ENCODE results near the gene HEXB. TPM values are rescaled to one million over a fixed set of nuclear protein-coding genes. Genes with fewer than 3 reads are reported as not detected.

The HEXB gene
- total and polyA plus RNA-seq, 2 experiments from 2014 or later, result 26.8 to 30.1 TPM

DNA sequence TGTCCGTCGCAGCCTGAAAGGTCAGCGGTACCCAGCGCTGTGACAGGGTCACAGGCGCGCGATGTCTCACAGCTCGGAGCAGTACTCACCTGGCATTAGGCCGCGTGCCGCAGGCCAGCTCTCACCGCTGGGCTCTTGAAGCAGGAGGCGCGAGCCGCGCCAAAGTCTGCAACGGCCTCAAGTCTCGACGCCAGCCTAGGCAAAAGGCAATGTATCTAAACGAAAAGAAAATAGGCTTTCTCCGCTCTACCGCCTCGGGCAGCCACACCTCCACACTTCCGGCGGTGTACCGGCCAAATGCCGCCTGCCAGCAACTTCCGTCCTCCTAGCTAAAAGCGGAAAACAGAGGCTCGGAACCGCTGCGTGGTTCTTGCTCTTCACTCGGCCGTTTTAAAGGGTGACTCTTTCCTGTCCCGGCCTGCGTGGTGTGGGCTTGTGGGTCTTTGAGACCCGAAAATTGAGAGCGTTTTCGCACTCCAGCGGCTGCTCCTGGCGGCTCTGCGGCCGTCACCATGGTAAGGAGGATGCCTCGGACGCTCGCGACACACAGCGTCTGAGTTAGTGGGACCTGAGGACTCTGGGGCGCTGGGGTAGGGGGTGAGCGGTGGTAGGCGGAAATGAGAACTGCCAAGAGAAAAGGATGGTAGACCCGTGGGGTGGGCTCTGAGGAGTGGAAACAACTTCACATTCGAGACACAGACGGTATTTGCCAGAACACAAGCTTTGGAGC lies 82.0 kb downstream of the HEXB start, which contains the start of the genes GFM2 and NSA2:
TSS of gene GFM2 (minus strand) at position 269 of the 730 bp plus-strand sequence. CDS start 3,375 bp downstream, outside the sequence.
TSS of gene NSA2 (plus strand) at position 401 of the 730 bp plus-strand sequence. CDS start at position 513, 112 bp downstream.
- Histone ChIP-seq H3K36me3 (peaks cover 32% of the 10 kb centered on the region), H3K4me1 (ENCODE audit: low read depth) (peaks cover 10% of the 10 kb centered on the region), H3K4me3 (peak within 1 kb of the TSS; percentile 82), H3K27ac (peak within 1 kb of the TSS; percentile 76), H3K9me3 (ENCODE audit: low read depth) (no peaks in the 10 kb centered on the region), H3K27me3 (no peaks in the 10 kb centered on the region)
- TF ChIP-seq, protein P1, sequence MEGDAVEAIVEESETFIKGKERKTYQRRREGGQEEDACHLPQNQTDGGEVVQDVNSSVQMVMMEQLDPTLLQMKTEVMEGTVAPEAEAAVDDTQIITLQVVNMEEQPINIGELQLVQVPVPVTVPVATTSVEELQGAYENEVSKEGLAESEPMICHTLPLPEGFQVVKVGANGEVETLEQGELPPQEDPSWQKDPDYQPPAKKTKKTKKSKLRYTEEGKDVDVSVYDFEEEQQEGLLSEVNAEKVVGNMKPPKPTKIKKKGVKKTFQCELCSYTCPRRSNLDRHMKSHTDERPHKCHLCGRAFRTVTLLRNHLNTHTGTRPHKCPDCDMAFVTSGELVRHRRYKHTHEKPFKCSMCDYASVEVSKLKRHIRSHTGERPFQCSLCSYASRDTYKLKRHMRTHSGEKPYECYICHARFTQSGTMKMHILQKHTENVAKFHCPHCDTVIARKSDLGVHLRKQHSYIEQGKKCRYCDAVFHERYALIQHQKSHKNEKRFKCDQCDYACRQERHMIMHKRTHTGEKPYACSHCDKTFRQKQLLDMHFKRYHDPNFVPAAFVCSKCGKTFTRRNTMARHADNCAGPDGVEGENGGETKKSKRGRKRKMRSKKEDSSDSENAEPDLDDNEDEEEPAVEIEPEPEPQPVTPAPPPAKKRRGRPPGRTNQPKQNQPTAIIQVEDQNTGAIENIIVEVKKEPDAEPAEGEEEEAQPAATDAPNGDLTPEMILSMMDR (IDR thresholded peaks at IDR 0.05; ENCODE audit: low read depth, low read length), result no peak
- peak; percentile 95 to 96 for DNase-seq (ENCODE audit: low read depth in 1 of 2, low spot score in 1 of 2)

DNA sequence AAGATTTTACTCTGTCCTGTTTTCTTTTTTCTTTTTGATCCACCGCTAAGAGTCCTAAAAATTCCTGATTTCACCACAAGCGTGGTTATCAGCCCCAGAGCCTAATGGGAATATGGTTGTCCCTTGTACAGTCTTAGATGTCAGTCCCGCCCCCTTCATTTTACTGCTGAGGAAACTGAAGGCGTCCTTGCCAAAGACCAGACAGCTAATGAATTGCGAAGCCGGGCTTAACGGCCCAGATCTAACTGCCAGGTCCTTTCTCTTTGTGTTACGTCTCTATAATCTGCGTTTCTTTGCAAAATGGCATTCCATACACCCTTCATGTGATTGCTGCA lies 82.5 kb downstream of the HEXB start:
- Histone ChIP-seq H3K27ac (peak overlapping the region; percentile 76), H3K27me3 (no peaks in the 10 kb centered on the region), H3K36me3 (peaks cover 37% of the 10 kb centered on the region), H3K9me3 (ENCODE audit: low read depth) (no peaks in the 10 kb centered on the region), H3K4me3 (peak overlapping the region; percentile 82), H3K4me1 (ENCODE audit: low read depth) (peaks cover 10% of the 10 kb centered on the region)
- TF ChIP-seq, protein P1 (IDR thresholded peaks at IDR 0.05; ENCODE audit: low read depth, low read length), result no peak
- peak; percentile 53 to 72 for DNase-seq (ENCODE audit: low read depth in 1 of 2, low spot score in 1 of 2)

Other genes starting within 250 kb of the HEXB start
- 5.7 and 6.5 TPM in 2 replicates for gene ENC1, start 44.5 kb upstream of the HEXB start, total RNA-seq
- gene ENC1, start 44.5 kb upstream of the HEXB start, polyA plus RNA-seq, result 0.56 and 2.3 TPM in 2 replicates
- 55.7 and 59.6 TPM in 2 replicates for gene GFM2, start 81.9 kb downstream of the HEXB start, total RNA-seq
- gene GFM2, start 81.9 kb downstream of the HEXB start, polyA plus RNA-seq, result 50.0 and 50.9 TPM in 2 replicates
- gene NSA2, start 82.0 kb downstream of the HEXB start, total RNA-seq, result 65.5 and 85.1 TPM in 2 replicates
- gene NSA2, start 82.0 kb downstream of the HEXB start, polyA plus RNA-seq, result 44.9 and 46.1 TPM in 2 replicates
- 28.7 and 30.1 TPM in 2 replicates for gene FAM169A, start 181.2 kb downstream of the HEXB start, total RNA-seq
- gene FAM169A, start 181.2 kb downstream of the HEXB start, polyA plus RNA-seq, result 3.9 and 6.1 TPM in 2 replicates